Chondrocyte (in vitro differentiated cells): ENCODE measurements around the gene AK3. TPM values are rescaled to one million over a fixed set of nuclear protein-coding genes. Genes with fewer than 3 reads are reported as not detected.
A peak's percentile ranks its signal among the peaks of the same experiment; 100 is the strongest.
"Not testable (repeated sequence)": the region's sequence is repeated elsewhere in the genome, so short reads cannot be mapped to it uniquely, and the experiment has no call there.

Experiments used
- DNase-seq: peaks from one replicate; pipeline ENCODE4 v3.0.0; 2021; ENCODE audit warnings: mixed read lengths, low spot score
- H3K27ac Mint-ChIP-seq: one replicate; pipeline ENCODE4 v1.8.0; 2021; ENCODE audit warnings: mild to moderate bottlenecking, moderate library complexity, mixed read lengths; ENCODE audit not compliant: unreplicated experiment
- H3K27me3 Mint-ChIP-seq: 2 replicates; pipeline ENCODE4 v1.8.0; 2021; ENCODE audit warnings: low read depth, mixed read lengths
- H3K36me3 Mint-ChIP-seq: 2 replicates; pipeline ENCODE4 v1.8.0; 2021; ENCODE audit warnings: low read depth, mixed read lengths
- H3K4me1 Mint-ChIP-seq: 2 replicates; pipeline ENCODE4 v1.8.0; 2021; ENCODE audit warnings: low read depth, mild to moderate bottlenecking, mixed read lengths
- H3K4me3 Mint-ChIP-seq: one replicate; pipeline ENCODE4 v1.8.0; 2021; ENCODE audit warnings: mild to moderate bottlenecking, moderate library complexity, mixed read lengths; ENCODE audit not compliant: unreplicated experiment
- H3K9me3 Mint-ChIP-seq: 2 replicates; pipeline ENCODE4 v1.8.0; 2021; ENCODE audit warnings: low read depth, mixed read lengths
- long read RNA-seq: library from polyadenylated mRNA; stranded (forward); transcript quantifications from one replicate; pipeline ENCODE4 v2.0.0, GENCODE V29; 2021
- total RNA-seq: library from RNA; stranded (reverse); gene quantifications from 3 replicates; pipeline ENCODE4 v1.2.1, GENCODE V29; 2021
- TF ChIP-seq, protein P1 (sequence below): fragments of 200-600 bp; sonication (generic); IDR thresholded peaks from 2 replicates; pipeline ENCODE4 v1.5.0; 2021; ENCODE audit warnings: antibody characterized with exemption, mild to moderate bottlenecking, moderate library complexity

The AK3 gene
- 33.8 to 39.7 TPM (median 34.1 TPM) in 3 replicates for total RNA-seq
- long read RNA-seq, transcript AK3-202 (5 exons, 2,736 nt), result major isoform, 76 of 81 reads
- long read RNA-seq, partial matches to known transcripts, result 2 of 81 reads
- long read RNA-seq, other reads (novel, unspliced or antisense), result 3 of 81 reads

DNA sequence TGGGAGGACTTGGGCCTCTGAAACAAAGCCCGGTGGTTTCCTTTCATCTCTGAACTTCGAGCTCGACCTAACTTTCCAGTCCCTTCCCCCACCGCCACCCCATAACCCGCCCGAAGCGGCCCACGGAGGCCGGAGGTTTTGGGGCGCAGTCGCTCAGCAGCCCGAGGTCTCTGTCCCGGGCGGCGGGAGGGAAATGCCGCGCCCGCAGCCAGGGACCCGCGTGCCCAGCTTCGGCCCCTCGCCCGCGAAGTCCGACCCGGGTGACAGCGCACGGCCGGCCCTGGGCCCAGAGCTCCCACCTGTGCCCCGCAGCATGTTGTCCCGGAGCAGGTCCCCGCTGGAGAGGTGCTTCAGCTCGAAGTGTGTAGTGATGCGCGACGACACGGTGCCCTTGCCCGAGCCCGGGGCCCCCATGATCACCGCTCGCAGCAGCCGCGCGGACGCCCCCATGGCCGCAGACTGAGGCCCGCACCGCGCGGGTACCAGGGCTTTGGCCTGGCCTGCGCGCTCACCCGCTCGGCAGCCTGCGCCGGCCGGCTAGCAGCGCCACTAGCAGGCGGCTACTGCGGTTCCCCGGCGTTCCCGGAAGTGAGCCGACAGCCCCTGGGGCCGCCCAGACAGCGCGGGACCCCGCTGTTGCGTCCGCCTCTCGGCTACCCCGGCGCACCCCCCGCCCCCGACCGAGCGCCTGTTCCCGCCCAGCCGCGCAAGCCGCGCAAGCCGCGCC is at the start of gene AK3:
Gene AK3, minus strand, starts transcription at position 565 of the 727 bp plus-strand sequence. Its CDS starts 115 bp downstream, at position 450.
- H3K9me3 Mint-ChIP-seq, result peaks cover 4% of the 10 kb centered on the region
- no peak for DNase-seq
- TF ChIP-seq, protein P1, sequence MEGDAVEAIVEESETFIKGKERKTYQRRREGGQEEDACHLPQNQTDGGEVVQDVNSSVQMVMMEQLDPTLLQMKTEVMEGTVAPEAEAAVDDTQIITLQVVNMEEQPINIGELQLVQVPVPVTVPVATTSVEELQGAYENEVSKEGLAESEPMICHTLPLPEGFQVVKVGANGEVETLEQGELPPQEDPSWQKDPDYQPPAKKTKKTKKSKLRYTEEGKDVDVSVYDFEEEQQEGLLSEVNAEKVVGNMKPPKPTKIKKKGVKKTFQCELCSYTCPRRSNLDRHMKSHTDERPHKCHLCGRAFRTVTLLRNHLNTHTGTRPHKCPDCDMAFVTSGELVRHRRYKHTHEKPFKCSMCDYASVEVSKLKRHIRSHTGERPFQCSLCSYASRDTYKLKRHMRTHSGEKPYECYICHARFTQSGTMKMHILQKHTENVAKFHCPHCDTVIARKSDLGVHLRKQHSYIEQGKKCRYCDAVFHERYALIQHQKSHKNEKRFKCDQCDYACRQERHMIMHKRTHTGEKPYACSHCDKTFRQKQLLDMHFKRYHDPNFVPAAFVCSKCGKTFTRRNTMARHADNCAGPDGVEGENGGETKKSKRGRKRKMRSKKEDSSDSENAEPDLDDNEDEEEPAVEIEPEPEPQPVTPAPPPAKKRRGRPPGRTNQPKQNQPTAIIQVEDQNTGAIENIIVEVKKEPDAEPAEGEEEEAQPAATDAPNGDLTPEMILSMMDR, result peak; percentile 66
- H3K4me1 Mint-ChIP-seq, result peaks cover 31% of the 10 kb centered on the region
- H3K4me3 Mint-ChIP-seq, result peak within 1 kb of the TSS; percentile 78
- H3K36me3 Mint-ChIP-seq, result no peaks in the 10 kb centered on the region
- H3K27ac Mint-ChIP-seq, result peak within 1 kb of the TSS; percentile 79
- no peaks in the 10 kb centered on the region for H3K27me3 Mint-ChIP-seq

DNA sequence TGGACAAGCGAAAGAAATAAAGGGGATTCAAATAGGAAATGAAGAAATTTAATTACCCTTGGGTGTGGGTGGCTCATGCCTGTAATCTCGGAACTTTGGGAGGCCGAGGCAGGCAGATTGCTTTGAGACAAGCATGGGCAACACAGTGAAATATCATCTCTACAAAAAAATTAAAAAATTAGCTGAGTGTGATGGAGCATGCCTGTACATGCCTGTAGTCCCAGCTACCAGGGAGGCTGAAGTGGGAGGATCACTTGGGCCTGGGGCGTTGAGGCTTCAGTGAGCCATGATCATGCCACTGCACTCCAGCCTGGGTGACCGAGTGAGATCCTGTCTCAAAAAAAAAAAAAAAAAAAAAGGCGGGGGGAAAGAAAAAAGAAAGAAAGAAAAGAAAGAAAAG is 47.7 kb upstream of the AK3 start:
- TF ChIP-seq, protein P1, result no peak
- H3K27me3 Mint-ChIP-seq, result no peaks in the 10 kb centered on the region
- no peaks in the 10 kb centered on the region for H3K36me3 Mint-ChIP-seq
- no peak overlapping the region for H3K27ac Mint-ChIP-seq
- H3K9me3 Mint-ChIP-seq, result no peaks in the 10 kb centered on the region
- H3K4me1 Mint-ChIP-seq, result peaks cover 8% of the 10 kb centered on the region
- no peak for DNase-seq
- no peak overlapping the region for H3K4me3 Mint-ChIP-seq

DNA sequence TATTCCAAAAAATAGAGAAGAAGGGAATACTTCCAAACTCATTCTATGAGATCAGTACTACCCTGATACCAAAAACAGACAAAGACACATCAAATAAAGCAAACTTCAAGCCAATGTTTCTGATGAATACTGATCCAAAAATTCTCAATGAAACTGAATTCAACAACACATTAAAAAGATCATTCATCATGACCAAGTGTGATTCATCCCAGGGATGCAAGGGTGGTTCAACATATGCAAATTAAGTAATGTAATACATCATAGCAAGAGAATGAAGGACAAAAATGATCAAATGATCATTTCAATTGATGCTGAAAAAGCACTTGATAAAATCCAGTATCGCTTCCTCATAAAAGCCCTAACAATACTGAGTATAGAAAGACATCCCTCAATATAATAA is 46.9 kb upstream of the AK3 start:
- no peaks in the 10 kb centered on the region for H3K27me3 Mint-ChIP-seq

DNA sequence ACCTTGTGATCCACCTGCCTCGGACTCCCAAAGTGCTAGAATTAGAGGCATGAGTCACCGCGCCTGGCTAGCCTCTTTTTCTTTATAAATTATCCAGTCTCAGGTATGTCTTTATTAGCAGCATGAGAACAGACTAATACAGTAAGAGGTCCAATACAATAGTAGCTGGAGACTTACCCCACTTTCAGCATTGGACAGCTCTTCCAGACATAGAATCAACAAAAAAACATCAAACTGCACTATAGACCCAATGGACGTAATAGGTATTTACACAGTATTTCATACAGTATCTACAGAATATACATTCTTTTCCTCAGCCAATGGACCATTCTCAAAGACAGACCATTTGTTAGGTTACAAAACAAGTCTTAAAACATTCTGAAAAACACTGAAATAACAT is 45.6 kb upstream of the AK3 start:
- H3K4me1 Mint-ChIP-seq, result no peaks in the 10 kb centered on the region
- H3K36me3 Mint-ChIP-seq, result no peaks in the 10 kb centered on the region
- no peak overlapping the region for H3K27ac Mint-ChIP-seq
- H3K9me3 Mint-ChIP-seq, result no peaks in the 10 kb centered on the region
- no peak for DNase-seq
- H3K27me3 Mint-ChIP-seq, result no peaks in the 10 kb centered on the region
- TF ChIP-seq, protein P1, result no peak
- H3K4me3 Mint-ChIP-seq, result no peak overlapping the region

More for the DNA sequence above, 46.9 kb upstream of the AK3 start:
- Mint-ChIP-seq H3K27ac (no peak overlapping the region), H3K4me1 (peaks cover 6% of the 10 kb centered on the region), H3K4me3 (no peak overlapping the region), H3K36me3 (no peaks in the 10 kb centered on the region), H3K9me3 (no peaks in the 10 kb centered on the region)
- TF ChIP-seq, protein P1, result no peak
- DNase-seq, result no peak

DNA sequence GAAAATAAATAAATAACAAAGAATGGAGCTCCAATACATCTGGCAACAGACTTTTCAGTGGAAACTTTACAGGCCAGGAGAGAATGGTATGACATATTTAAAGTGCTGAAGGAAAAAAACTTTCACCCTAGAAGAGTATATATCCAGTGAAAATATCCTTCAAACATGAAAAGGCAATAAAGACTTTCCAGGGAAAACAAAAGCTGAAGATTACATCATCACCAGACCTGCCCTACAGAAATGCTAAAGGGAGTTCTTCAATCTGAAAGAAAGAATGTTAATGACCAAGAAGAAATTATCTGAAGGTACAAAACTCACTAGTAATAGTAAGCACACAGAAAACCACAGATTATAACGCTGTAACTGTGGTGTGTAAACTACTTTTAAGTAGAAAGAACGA is 43.4 kb upstream of the AK3 start:
- Mint-ChIP-seq H3K4me1 (no peaks in the 10 kb centered on the region), H3K27ac (no peak overlapping the region), H3K4me3 (no peak overlapping the region), H3K36me3 (no peaks in the 10 kb centered on the region), H3K9me3 (no peaks in the 10 kb centered on the region), H3K27me3 (no peaks in the 10 kb centered on the region)
- no peak for DNase-seq
- TF ChIP-seq, protein P1, result no peak

DNA sequence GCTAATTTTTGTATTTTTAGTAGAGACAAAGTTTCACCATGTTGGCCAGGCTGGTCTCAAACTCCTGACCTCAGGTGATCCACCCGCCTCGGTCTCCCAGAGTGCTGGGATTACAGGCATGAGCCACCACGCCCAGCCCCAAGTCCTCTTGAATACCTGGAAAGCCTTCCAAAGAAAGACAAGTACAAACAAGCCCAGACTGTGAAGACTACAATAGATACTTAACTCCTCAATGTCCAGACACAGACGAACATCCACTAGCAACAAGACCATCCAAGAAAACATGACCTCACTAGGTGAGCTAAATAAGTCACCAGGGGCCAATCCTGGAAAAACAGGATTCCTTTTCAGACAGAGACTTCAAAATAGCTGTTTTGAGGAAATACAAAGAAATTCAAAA is 42.2 kb upstream of the AK3 start:
- H3K4me3 Mint-ChIP-seq, result not testable (repeated sequence)

More for the DNA sequence above, 42.2 kb upstream of the AK3 start:
- H3K9me3 Mint-ChIP-seq, H3K36me3 Mint-ChIP-seq, H3K27ac Mint-ChIP-seq, H3K4me1 Mint-ChIP-seq, DNase-seq, H3K27me3 Mint-ChIP-seq: not testable (repeated sequence)
